Activated CD4-positive, alpha-beta memory T cell treated with anti-CD3 and anti-CD28 coated beads for 36 hours (primary cell): Measurements from ENCODE around the gene HECTD4. TPM values are rescaled to one million over a fixed set of nuclear protein-coding genes. Genes with fewer than 3 reads are reported as not detected.

Source experiments
- CTCF ChIA-PET: fragments of 350-600 bp; sonication (Branson Sonifier 250); formaldehyde crosslinking; loops from one replicate; lab custom pipeline; 2021; ENCODE audit warnings: antibody characterized with exemption, inconsistent platforms; lab: Charles Lee
- POLR2A ChIA-PET: fragments of 350-600 bp; sonication (Branson Sonifier 250); formaldehyde crosslinking; loops from one replicate; lab custom pipeline; 2021; ENCODE audit warnings: antibody characterized with exemption; lab: Charles Lee
- DNase-seq: peaks from one replicate; pipeline ENCODE4 v3.0.0-alpha.2; 2020
- H3K27ac Mint-ChIP-seq: one replicate; pipeline ENCODE4 v1.8.0; 2021; ENCODE audit warnings: mixed read lengths
- H3K27me3 Mint-ChIP-seq: one replicate; pipeline ENCODE4 v1.8.0; 2021; ENCODE audit warnings: mixed read lengths
- H3K36me3 Mint-ChIP-seq: one replicate; pipeline ENCODE4 v1.8.0; 2021; ENCODE audit warnings: mixed read lengths
- H3K4me1 Mint-ChIP-seq: one replicate; pipeline ENCODE4 v1.8.0; 2021; ENCODE audit warnings: low read depth, mixed read lengths
- H3K4me3 Mint-ChIP-seq: one replicate; pipeline ENCODE4 v1.8.0; 2021; ENCODE audit warnings: mild to moderate bottlenecking, mixed read lengths
- H3K9me3 Mint-ChIP-seq: one replicate; pipeline ENCODE4 v1.8.0; 2021; ENCODE audit warnings: mixed read lengths
- intact Hi-C: fragments of 100-400 bp; cut with micrococcal nuclease; formaldehyde crosslinking; loops from one replicate; pipeline ENCODE4 v1.15.1; 2023
- total RNA-seq, 2 experiments: library from RNA; stranded (reverse); gene quantifications; one replicate each; pipeline ENCODE4 v1.2.3, GENCODE V29; 2021

HECTD4 gene
- total RNA-seq, 2 experiments from 2014 or later = 24.0 to 24.4 TPM

- Mint-ChIP-seq H3K4me1 (peaks cover 12% of the 10 kb centered on the region), H3K4me3 (no peak overlapping the region), H3K9me3 (peaks cover 33% of the 10 kb centered on the region), H3K27ac (no peak overlapping the region), H3K27me3 (no peaks in the 10 kb centered on the region), H3K36me3 (peaks cover 77% of the 10 kb centered on the region)
- no peak for DNase-seq
- ChIA-PET POLR2A (interaction anchor here (1.3 kb wide), 1 partner anchor 10 kb away, joined by 3 read pairs; no protein-coding TSS in a partner anchor), CTCF (no interaction called here)
- intact Hi-C loops = no loop called here
Measured at GRCh38 chr12:112153181-112153892, 228.9 kb downstream of the HECTD4 start.

GRCh38 chr12:112151766-112152541 lies 230.3 kb downstream of the HECTD4 start:
- H3K9me3 Mint-ChIP-seq = peaks cover 20% of the 10 kb centered on the region
- H3K27ac Mint-ChIP-seq = peak overlapping the region; percentile 39
- peaks cover 2% of the 10 kb centered on the region for H3K4me1 Mint-ChIP-seq
- H3K36me3 Mint-ChIP-seq = peaks cover 69% of the 10 kb centered on the region
- DNase-seq = peak; percentile 5
- H3K4me3 Mint-ChIP-seq = no peak overlapping the region
- ChIA-PET POLR2A (no interaction called here), CTCF (interaction anchor here (0.9 kb wide), 1 partner anchor 48 kb away, joined by 3 read pairs; no protein-coding TSS in a partner anchor)
- intact Hi-C loops = no loop called here
- H3K27me3 Mint-ChIP-seq = no peaks in the 10 kb centered on the region

GRCh38 chr12:112149596-112149995 lies 232.6 kb downstream of the HECTD4 start:
- Mint-ChIP-seq H3K4me1 (no peaks in the 10 kb centered on the region), H3K4me3 (no peak overlapping the region), H3K27ac (no peak overlapping the region), H3K9me3 (peaks cover 3% of the 10 kb centered on the region), H3K27me3 (no peaks in the 10 kb centered on the region), H3K36me3 (peaks cover 64% of the 10 kb centered on the region)
- POLR2A ChIA-PET = interaction anchor here (0.6 to 1.2 kb wide), 2 partner anchors 13 to 43 kb away, joined by 4 read pairs; no protein-coding TSS in a partner anchor
- CTCF ChIA-PET = no interaction called here
- intact Hi-C loops = no loop called here
- DNase-seq = no peak

GRCh38 chr12:112148031-112148513 lies 234.2 kb downstream of the HECTD4 start:
- Mint-ChIP-seq H3K4me3 (no peak overlapping the region), H3K4me1 (no peaks in the 10 kb centered on the region), H3K9me3 (no peaks in the 10 kb centered on the region), H3K27ac (no peak overlapping the region), H3K36me3 (peaks cover 58% of the 10 kb centered on the region), H3K27me3 (no peaks in the 10 kb centered on the region)
- intact Hi-C loops = no loop called here
- DNase-seq = no peak
- CTCF ChIA-PET = no interaction called here
- POLR2A ChIA-PET = no interaction called here

GRCh38 chr12:112146123-112146522 lies 236.1 kb downstream of the HECTD4 start:
- Mint-ChIP-seq H3K27me3 (no peaks in the 10 kb centered on the region), H3K36me3 (peaks cover 47% of the 10 kb centered on the region), H3K9me3 (no peaks in the 10 kb centered on the region), H3K4me1 (no peaks in the 10 kb centered on the region), H3K4me3 (no peak overlapping the region), H3K27ac (no peak overlapping the region)
- CTCF ChIA-PET = no interaction called here
- POLR2A ChIA-PET = interaction anchor here (0.6 kb wide), 1 partner anchor 15 kb away, joined by 3 read pairs; no protein-coding TSS in a partner anchor
- intact Hi-C loops = no loop called here
- DNase-seq = no peak

GRCh38 chr12:112140728-112141127 lies 241.5 kb downstream of the HECTD4 start:
- H3K36me3 Mint-ChIP-seq = peaks cover 37% of the 10 kb centered on the region
- POLR2A ChIA-PET = no interaction called here

GRCh38 chr12:112134731-112135130 lies 247.5 kb downstream of the HECTD4 start:
- ChIA-PET CTCF (no interaction called here), POLR2A (no interaction called here)
- no peak overlapping the region for H3K27ac Mint-ChIP-seq
- H3K36me3 Mint-ChIP-seq = peaks cover 16% of the 10 kb centered on the region
- DNase-seq = no peak
- no peaks in the 10 kb centered on the region for H3K9me3 Mint-ChIP-seq
- no peak overlapping the region for H3K4me3 Mint-ChIP-seq
- no peaks in the 10 kb centered on the region for H3K27me3 Mint-ChIP-seq
- peaks cover 24% of the 10 kb centered on the region for H3K4me1 Mint-ChIP-seq
- intact Hi-C loops = loop anchor here (5.0 kb wide), 1 partner anchor 253 kb away; no protein-coding TSS in a partner anchor

More at GRCh38 chr12:112140728-112141127, 241.5 kb downstream of the HECTD4 start:
- Mint-ChIP-seq H3K27ac (no peak overlapping the region), H3K27me3 (no peaks in the 10 kb centered on the region), H3K4me1 (no peaks in the 10 kb centered on the region), H3K9me3 (no peaks in the 10 kb centered on the region), H3K4me3 (no peak overlapping the region)
- DNase-seq = no peak
- CTCF ChIA-PET = no interaction called here
- intact Hi-C loops = no loop called here

GRCh38 chr12:112133418-112133817 lies 248.8 kb downstream of the HECTD4 start:
- Mint-ChIP-seq H3K27me3 (no peaks in the 10 kb centered on the region), H3K36me3 (peaks cover 16% of the 10 kb centered on the region), H3K4me3 (no peak overlapping the region), H3K9me3 (no peaks in the 10 kb centered on the region), H3K4me1 (peaks cover 36% of the 10 kb centered on the region), H3K27ac (no peak overlapping the region)
- intact Hi-C loops = loop anchor here (5.0 kb wide), 1 partner anchor 254 kb away; no protein-coding TSS in a partner anchor
- POLR2A ChIA-PET = interaction anchor here (0.6 to 1.5 kb wide), 2 partner anchors 24 to 47 kb away, joined by 3 to 7 read pairs; partner anchors contain the start of gene NAA25
- no peak for DNase-seq
- CTCF ChIA-PET = interaction anchor here (0.8 kb wide), 1 partner anchor 189 kb away, joined by 4 read pairs; no protein-coding TSS in a partner anchor

- Mint-ChIP-seq H3K4me3 (peak overlapping the region; percentile 26), H3K9me3 (no peaks in the 10 kb centered on the region), H3K27me3 (no peaks in the 10 kb centered on the region), H3K4me1 (peaks cover 52% of the 10 kb centered on the region), H3K27ac (peak overlapping the region; percentile 76), H3K36me3 (peaks cover 12% of the 10 kb centered on the region)
- CTCF ChIA-PET = interaction anchor here (1.3 to 1.5 kb wide), 2 partner anchors 25 to 117 kb away, joined by 4 to 5 read pairs; no protein-coding TSS in a partner anchor
- POLR2A ChIA-PET = interaction anchor here (2.0 to 2.3 kb wide), 2 partner anchors 24 to 56 kb away, joined by 16 to 24 read pairs; partner anchors contain the start of gene NAA25
- no peak for DNase-seq
- intact Hi-C loops = loop anchor here (5.0 kb wide), 1 partner anchor 256 kb away; no protein-coding TSS in a partner anchor
Measured at GRCh38 chr12:112131686-112132085, 250.5 kb downstream of the HECTD4 start.

GRCh38 chr12:112130441-112130998 lies 251.7 kb downstream of the HECTD4 start:
- intact Hi-C loops = loop anchor here (1.0 to 5.0 kb wide), 7 partner anchors 22 to 257 kb away; partner anchors contain the start of genes ERP29, NAA25 and TMEM116
- Mint-ChIP-seq H3K27me3 (no peaks in the 10 kb centered on the region), H3K4me1 (peaks cover 56% of the 10 kb centered on the region), H3K9me3 (no peaks in the 10 kb centered on the region), H3K36me3 (peaks cover 13% of the 10 kb centered on the region), H3K4me3 (peak overlapping the region; percentile 55), H3K27ac (peak overlapping the region; percentile 76)
- DNase-seq = no peak
- POLR2A ChIA-PET = interaction anchor here (0.6 to 2.3 kb wide), 11 partner anchors 15 to 289 kb away, joined by 3 to 24 read pairs (median 7); partner anchors contain the start of gene NAA25
- CTCF ChIA-PET = interaction anchor here (0.6 to 2.1 kb wide), 6 partner anchors 18 to 377 kb away, joined by 3 to 5 read pairs (median 4); no protein-coding TSS in a partner anchor

- POLR2A ChIA-PET = interaction anchor here (0.9 to 3.2 kb wide), 5 partner anchors 12 to 113 kb away, joined by 3 to 60 read pairs (median 6); partner anchors contain the start of genes ERP29, NAA25 and TMEM116
Measured at GRCh38 chr12:112126911-112127310, 255.3 kb downstream of the HECTD4 start.

More at GRCh38 chr12:112126911-112127310, 255.3 kb downstream of the HECTD4 start:
- CTCF ChIA-PET = interaction anchor here (1.1 to 2.8 kb wide), 2 partner anchors 15 to 18 kb away, joined by 3 to 12 read pairs; partner anchors contain the start of gene NAA25
- intact Hi-C loops = loop anchor here (5.0 kb wide), 1 partner anchor 280 kb away; the partner anchor contains the start of gene RPL6
- Mint-ChIP-seq H3K4me1 (peaks cover 49% of the 10 kb centered on the region), H3K9me3 (no peaks in the 10 kb centered on the region), H3K27ac (peak overlapping the region; percentile 76), H3K4me3 (peak overlapping the region; percentile 87), H3K27me3 (no peaks in the 10 kb centered on the region), H3K36me3 (peaks cover 6% of the 10 kb centered on the region)
- no peak for DNase-seq
